SK-N-SH treated with all-trans-retinoic acid at 6 μM for 48 hours (cell line): Measurements from ENCODE around the gene VAMP1.

Experiments
- ATAC-seq: fragments of 200-7000 bp; cut with Tn5 transposase; 3 replicates; pipeline ENCODE4 v1.9.1; 2020; ENCODE audit warnings: mild to moderate bottlenecking, moderate library complexity
- BACH2 ChIP-seq: fragments of 250-450 bp; sonication (Bioruptor Pico); IDR thresholded peaks from 2 replicates; pipeline ENCODE4 v1.9.0; 2021; ENCODE audit warnings: mild to moderate bottlenecking, borderline replicate concordance
- CSDC2 ChIP-seq: fragments of 250-450 bp; sonication (Bioruptor Pico); IDR thresholded peaks from 2 replicates; pipeline ENCODE4 v1.5.0; 2020; ENCODE audit warnings: mild to moderate bottlenecking, moderate library complexity
- ESRRG ChIP-seq: fragments of 250-450 bp; sonication (Bioruptor Pico); IDR thresholded peaks from 2 replicates; pipeline ENCODE4 v1.6.1; 2021; ENCODE audit warnings: mild to moderate bottlenecking
- OSR1 ChIP-seq: fragments of 250-450 bp; sonication (Bioruptor Pico); IDR thresholded peaks from 2 replicates; pipeline ENCODE4 v1.8.0; 2022; ENCODE audit warnings: moderate library complexity, mild to moderate bottlenecking, inconsistent platforms
- PATZ1 ChIP-seq: fragments of 250-450 bp; sonication (Bioruptor Pico); IDR thresholded peaks from 2 replicates; pipeline ENCODE4 v1.8.0; 2020; ENCODE audit warnings: mild to moderate bottlenecking, moderate library complexity, borderline replicate concordance
- RARB ChIP-seq: fragments of 250-450 bp; sonication (Bioruptor Pico); IDR thresholded peaks from 2 replicates; pipeline ENCODE4 v1.8.0; 2021; ENCODE audit warnings: mild to moderate bottlenecking, moderate library complexity
- SNAI2 ChIP-seq: fragments of 250-450 bp; sonication (Bioruptor Pico); IDR thresholded peaks from 2 replicates; pipeline ENCODE4 v1.5.0; 2020; ENCODE audit warnings: mild to moderate bottlenecking, moderate library complexity
- TCF4 ChIP-seq: fragments of 250-450 bp; sonication (Bioruptor Pico); IDR thresholded peaks from 2 replicates; pipeline ENCODE4 v1.8.0; 2021; ENCODE audit warnings: mild to moderate bottlenecking, moderate library complexity, borderline replicate concordance
- TOX ChIP-seq: fragments of 250-450 bp; sonication (Bioruptor Pico); IDR thresholded peaks from 2 replicates; pipeline ENCODE4 v1.8.0; 2021; ENCODE audit warnings: mild to moderate bottlenecking, moderate library complexity, borderline replicate concordance
- TSHZ2 ChIP-seq: fragments of 250-450 bp; sonication (Bioruptor Pico); IDR thresholded peaks from 2 replicates; pipeline ENCODE4 v1.5.0; 2020; ENCODE audit warnings: mild to moderate bottlenecking, moderate library complexity
- ZC3H10 ChIP-seq: fragments of 250-450 bp; sonication (Bioruptor Pico); IDR thresholded peaks from 2 replicates; pipeline ENCODE4 v1.5.1; 2021; ENCODE audit warnings: mild to moderate bottlenecking, moderate library complexity
- ZFP3 ChIP-seq: fragments of 250-450 bp; sonication (Bioruptor Pico); IDR thresholded peaks from 2 replicates; pipeline ENCODE4 v1.5.0; 2020; ENCODE audit warnings: mild to moderate bottlenecking, moderate library complexity
- ZFP30 ChIP-seq: fragments of 450-650 bp; formaldehyde crosslinking; IDR thresholded peaks from 2 replicates; pipeline ENCODE4 v1.5.0; 2022; ENCODE audit warnings: mild to moderate bottlenecking, moderate library complexity
- ZNF565 ChIP-seq: fragments of 450-650 bp; formaldehyde crosslinking; conservative IDR thresholded peaks from 2 replicates; pipeline ENCODE4 v1.5.0; 2020; ENCODE audit warnings: low read depth, mild to moderate bottlenecking, moderate library complexity
- ZNF70 ChIP-seq: fragments of 450-650 bp; formaldehyde crosslinking; IDR thresholded peaks from 2 replicates; pipeline ENCODE4 v1.5.0; 2020; ENCODE audit warnings: mild to moderate bottlenecking, moderate library complexity
- ZNF8 ChIP-seq: fragments of 450-650 bp; formaldehyde crosslinking; IDR thresholded peaks from 2 replicates; pipeline ENCODE4 v1.5.0; 2020; ENCODE audit warnings: mild to moderate bottlenecking, moderate library complexity
- TF ChIP-seq, protein P1 (sequence below): fragments of 250-450 bp; sonication (Bioruptor Pico); IDR thresholded peaks from 2 replicates; pipeline ENCODE4 v1.5.1; 2020; ENCODE audit warnings: low read depth, mild to moderate bottlenecking, moderate library complexity
- TF ChIP-seq, protein P2 (sequence below): fragments of 250-450 bp; sonication (Bioruptor Pico); IDR thresholded peaks from 2 replicates; pipeline ENCODE4 v1.8.0; 2021; ENCODE audit warnings: low read depth, mild to moderate bottlenecking, moderate library complexity, borderline replicate concordance
- TF ChIP-seq, protein P3 (sequence below): fragments of 250-450 bp; sonication (Bioruptor Pico); IDR thresholded peaks from 2 replicates; pipeline ENCODE4 v1.5.1; 2021; ENCODE audit warnings: mild to moderate bottlenecking, moderate library complexity

The VAMP1 gene

DNA sequence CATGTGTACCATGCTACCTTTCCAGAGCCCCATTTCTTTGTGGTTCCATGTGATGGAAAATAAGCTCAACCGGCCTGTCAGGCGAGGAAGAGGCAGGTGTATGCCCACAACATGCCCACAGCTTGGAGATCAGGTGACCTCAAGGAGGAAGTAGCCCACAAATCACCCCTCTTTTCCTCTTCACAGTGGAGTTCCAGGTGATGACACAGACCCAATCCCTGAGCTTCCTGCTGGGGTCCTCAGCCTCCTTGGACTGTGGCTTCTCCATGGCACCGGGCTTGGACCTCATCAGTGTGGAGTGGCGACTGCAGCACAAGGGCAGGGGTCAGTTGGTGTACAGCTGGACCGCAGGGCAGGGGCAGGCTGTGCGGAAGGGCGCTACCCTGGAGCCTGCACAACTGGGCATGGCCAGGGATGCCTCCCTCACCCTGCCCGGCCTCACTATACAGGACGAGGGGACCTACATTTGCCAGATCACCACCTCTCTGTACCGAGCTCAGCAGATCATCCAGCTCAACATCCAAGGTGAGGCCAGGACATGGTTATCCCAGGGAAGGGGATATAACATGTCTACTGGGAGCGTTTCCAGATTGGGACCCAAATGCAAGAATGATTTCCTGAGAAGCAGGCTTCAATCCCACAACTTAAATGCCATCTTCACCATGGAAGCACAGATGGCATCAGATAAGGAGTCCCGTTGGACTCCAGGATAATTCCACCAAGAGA lies 13.1 kb downstream of the VAMP1 start:
- ATAC-seq: no peak
- TF ChIP-seq ZNF70: no peak
- TF ChIP-seq OSR1: no peak
- no peak for TF ChIP-seq RARB (CRISPR knock-in tag)
- TF ChIP-seq, protein P1, sequence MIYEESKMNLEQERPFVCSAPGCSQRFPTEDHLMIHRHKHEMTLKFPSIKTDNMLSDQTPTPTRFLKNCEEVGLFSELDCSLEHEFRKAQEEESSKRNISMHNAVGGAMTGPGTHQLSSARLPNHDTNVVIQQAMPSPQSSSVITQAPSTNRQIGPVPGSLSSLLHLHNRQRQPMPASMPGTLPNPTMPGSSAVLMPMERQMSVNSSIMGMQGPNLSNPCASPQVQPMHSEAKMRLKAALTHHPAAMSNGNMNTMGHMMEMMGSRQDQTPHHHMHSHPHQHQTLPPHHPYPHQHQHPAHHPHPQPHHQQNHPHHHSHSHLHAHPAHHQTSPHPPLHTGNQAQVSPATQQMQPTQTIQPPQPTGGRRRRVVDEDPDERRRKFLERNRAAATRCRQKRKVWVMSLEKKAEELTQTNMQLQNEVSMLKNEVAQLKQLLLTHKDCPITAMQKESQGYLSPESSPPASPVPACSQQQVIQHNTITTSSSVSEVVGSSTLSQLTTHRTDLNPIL: no peak
- TF ChIP-seq PATZ1 (CRISPR knock-in tag): no peak

DNA sequence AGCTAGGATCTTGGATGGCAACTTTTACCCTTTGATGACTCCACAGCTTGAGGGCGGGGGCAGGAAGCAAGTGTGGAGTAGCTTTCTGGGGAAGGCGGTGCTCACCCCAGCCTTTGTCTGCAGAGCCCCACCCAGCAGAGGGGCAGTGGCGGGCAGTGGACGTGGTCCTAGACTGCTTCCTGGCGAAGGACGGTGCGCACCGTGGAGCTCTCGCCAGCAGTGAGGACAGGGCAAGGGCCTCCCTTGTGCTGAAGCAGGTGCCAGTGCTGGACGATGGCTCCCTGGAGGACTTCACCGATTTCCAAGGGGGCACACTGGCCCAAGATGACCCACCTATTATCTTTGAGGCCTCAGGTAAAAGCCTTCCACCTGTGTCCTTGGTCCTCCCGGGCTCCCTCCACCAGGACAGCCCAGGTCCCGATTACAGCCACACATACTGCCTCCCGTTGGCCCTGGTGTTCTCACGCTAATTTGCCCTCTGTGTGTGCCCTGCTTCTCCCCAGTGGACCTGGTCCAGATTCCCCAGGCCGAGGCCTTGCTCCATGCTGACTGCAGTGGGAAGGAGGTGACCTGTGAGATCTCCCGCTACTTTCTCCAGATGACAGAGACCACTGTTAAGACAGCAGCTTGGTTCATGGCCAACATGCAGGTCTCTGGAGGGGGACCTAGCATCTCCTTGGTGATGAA lies 17.4 kb downstream of the VAMP1 start:
- no peak for ATAC-seq
- TF ChIP-seq ZNF8 (CRISPR knock-in tag): no peak
- TF ChIP-seq ZFP3 (CRISPR knock-in tag): no peak
- TF ChIP-seq ESRRG: no peak
- no peak for TF ChIP-seq BACH2
- no peak for TF ChIP-seq TCF4 (CRISPR knock-in tag)
- no peak for TF ChIP-seq ZC3H10 (CRISPR knock-in tag)
- TF ChIP-seq, protein P2, sequence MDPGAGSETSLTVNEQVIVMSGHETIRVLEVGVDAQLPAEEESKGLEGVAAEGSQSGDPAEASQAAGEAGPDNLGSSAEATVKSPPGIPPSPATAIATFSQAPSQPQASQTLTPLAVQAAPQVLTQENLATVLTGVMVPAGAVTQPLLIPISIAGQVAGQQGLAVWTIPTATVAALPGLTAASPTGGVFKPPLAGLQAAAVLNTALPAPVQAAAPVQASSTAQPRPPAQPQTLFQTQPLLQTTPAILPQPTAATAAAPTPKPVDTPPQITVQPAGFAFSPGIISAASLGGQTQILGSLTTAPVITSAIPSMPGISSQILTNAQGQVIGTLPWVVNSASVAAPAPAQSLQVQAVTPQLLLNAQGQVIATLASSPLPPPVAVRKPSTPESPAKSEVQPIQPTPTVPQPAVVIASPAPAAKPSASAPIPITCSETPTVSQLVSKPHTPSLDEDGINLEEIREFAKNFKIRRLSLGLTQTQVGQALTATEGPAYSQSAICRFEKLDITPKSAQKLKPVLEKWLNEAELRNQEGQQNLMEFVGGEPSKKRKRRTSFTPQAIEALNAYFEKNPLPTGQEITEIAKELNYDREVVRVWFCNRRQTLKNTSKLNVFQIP (CRISPR knock-in tag): no peak
- no peak for TF ChIP-seq ZNF565 (CRISPR knock-in tag)
- TF ChIP-seq, all 23 proteins: peak for 0

DNA sequence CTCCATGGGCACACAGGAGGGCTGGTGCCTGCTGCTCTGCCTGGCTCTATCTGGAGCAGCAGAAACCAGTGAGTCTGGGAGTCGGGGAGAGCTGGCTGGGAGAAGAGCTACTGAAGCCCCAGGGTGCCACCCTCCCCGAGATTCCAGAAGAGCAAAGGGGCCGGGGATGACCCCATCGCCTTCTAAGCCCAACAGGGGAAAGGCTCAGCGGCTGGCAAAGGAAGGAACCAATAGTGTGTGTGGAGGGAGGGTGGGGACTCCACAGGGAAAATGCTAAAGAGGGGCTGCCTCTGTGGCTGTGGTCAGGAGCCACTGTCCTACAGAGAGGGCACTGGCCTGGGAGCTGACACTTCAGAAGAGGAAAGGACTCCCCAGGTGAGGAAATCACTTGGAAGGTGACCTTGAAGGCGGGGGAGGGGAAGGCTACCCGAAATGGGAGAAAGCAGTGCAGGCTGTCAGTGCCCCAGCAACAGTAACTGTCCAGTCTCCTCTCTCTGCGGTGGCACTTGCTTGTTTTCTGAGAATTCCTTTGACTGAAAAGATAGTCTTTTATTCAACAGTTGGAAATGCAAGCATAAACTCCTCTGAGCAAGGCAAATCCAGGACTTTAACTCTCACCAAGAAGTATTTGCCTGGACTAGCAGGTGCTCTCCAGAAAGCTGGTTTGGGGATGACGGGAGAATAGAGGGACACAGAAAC lies 18.1 kb downstream of the VAMP1 start:
- no peak for TF ChIP-seq OSR1
- no peak for TF ChIP-seq TCF4 (CRISPR knock-in tag)
- TF ChIP-seq ZFP3 (CRISPR knock-in tag): no peak
- TF ChIP-seq ZC3H10 (CRISPR knock-in tag): no peak
- no peak for TF ChIP-seq ZFP30 (CRISPR knock-in tag)
- no peak for TF ChIP-seq CSDC2 (CRISPR knock-in tag)
- no peak for TF ChIP-seq TOX
- peak; percentile 57 for ATAC-seq

- ATAC-seq: peak; percentile 91
- TF ChIP-seq TSHZ2 (CRISPR knock-in tag) (no peak), ZFP3 (CRISPR knock-in tag) (no peak), ZC3H10 (CRISPR knock-in tag) (no peak), SNAI2 (CRISPR knock-in tag) (no peak), TOX (no peak), BACH2 (no peak), ESRRG (no peak), CSDC2 (CRISPR knock-in tag) (no peak), ZNF70 (no peak), ZFP30 (CRISPR knock-in tag) (no peak), RARB (CRISPR knock-in tag) (no peak)
- TF ChIP-seq, protein P1: no peak
- TF ChIP-seq, protein P2 (CRISPR knock-in tag): no peak
- TF ChIP-seq, protein P3, sequence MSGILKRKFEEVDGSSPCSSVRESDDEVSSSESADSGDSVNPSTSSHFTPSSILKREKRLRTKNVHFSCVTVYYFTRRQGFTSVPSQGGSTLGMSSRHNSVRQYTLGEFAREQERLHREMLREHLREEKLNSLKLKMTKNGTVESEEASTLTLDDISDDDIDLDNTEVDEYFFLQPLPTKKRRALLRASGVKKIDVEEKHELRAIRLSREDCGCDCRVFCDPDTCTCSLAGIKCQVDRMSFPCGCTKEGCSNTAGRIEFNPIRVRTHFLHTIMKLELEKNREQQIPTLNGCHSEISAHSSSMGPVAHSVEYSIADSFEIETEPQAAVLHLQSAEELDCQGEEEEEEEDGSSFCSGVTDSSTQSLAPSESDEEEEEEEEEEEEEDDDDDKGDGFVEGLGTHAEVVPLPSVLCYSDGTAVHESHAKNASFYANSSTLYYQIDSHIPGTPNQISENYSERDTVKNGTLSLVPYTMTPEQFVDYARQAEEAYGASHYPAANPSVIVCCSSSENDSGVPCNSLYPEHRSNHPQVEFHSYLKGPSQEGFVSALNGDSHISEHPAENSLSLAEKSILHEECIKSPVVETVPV (CRISPR knock-in tag): no peak
Observed at GRCh38 chr12:6451348-6452244, 18.9 kb downstream of the VAMP1 start, which contains the start of gene TAPBPL. Gene TAPBPL (plus strand): TSS chr12:6452042. CDS start chr12:6452249, 207 bp downstream.
